Upper lobe of left lung (tissue), 6 donors: ENCODE data around the gene CRHR2. TPM values are rescaled to one million over a fixed set of nuclear protein-coding genes. Genes with fewer than 3 reads are reported as not detected.

Source experiments
- ATAC-seq, 2 donors: fragments of 200-7000 bp; cut with Tn5 transposase; one replicate each; pipeline ENCODE4 v1.9.1; 2022; ENCODE audit warnings: mild to moderate bottlenecking in 2 of 2, moderate library complexity in 2 of 2; ENCODE audit not compliant: low FRiP score in 2 of 2
- DNase-seq, 2 donors: peaks; one replicate each; pipeline ENCODE4 v3.0.0-alpha.2; 2019 to 2020
- H3K27ac ChIP-seq, 4 donors: fragments of 200-600 bp; sonication (generic); one replicate each; pipeline ENCODE4 v1.5.1; 2016 to 2019
- H3K27me3 ChIP-seq, 4 donors: fragments of 200-600 bp; sonication (generic); one replicate each; pipeline ENCODE4 v1.5.1; 2017 to 2019
- H3K36me3 ChIP-seq, 4 donors: fragments of 200-600 bp; sonication (generic); one replicate each; pipeline ENCODE4 v1.5.1; 2016 to 2019
- H3K4me1 ChIP-seq, 4 donors: fragments of 200-600 bp; sonication (generic); one replicate each; pipeline ENCODE4 v1.5.1; 2018 to 2019
- H3K4me3 ChIP-seq, 4 donors: fragments of 200-600 bp; sonication (generic); one replicate each; pipeline ENCODE4 v1.5.1; 2017 to 2019; ENCODE audit warnings: mild to moderate bottlenecking in 2 of 4, moderate library complexity in 1 of 4
- H3K9me3 ChIP-seq, 4 donors: fragments of 200-600 bp; sonication (generic); one replicate each; pipeline ENCODE4 v1.5.1; 2018 to 2019
- EP300 ChIP-seq, 4 donors: sonication (generic); formaldehyde crosslinking; IDR thresholded peaks; one replicate each; pipeline ENCODE4 v1.5.1; 2017; ENCODE audit warnings: antibody characterized with exemption in 4 of 4, control low read depth in 2 of 4
- POLR2A ChIP-seq, 4 donors: fragments of 450-650 bp; IDR thresholded peaks; one replicate each; pipeline ENCODE4 v1.5.1; 2016 to 2017; ENCODE audit warnings: antibody characterized with exemption in 4 of 4, mild to moderate bottlenecking in 2 of 4
- POLR2AphosphoS5 ChIP-seq, 2 donors: sonication (generic); formaldehyde crosslinking; IDR thresholded peaks; one replicate each; pipeline ENCODE4 v1.5.1; 2017; ENCODE audit warnings: antibody characterized with exemption in 2 of 2
- WGBS, 2 donors: methylation state at CpG; one replicate each; pipeline ENCODE4 v1.1.5; 2017 to 2018; 5-methylcytosine and 5-hydroxymethylcytosine counted together
- total RNA-seq, 6 donors: library from RNA; depleted of rRNA in 4 of 6; stranded (reverse); fragments of >200 nt in 4 of 6; gene quantifications; one replicate each; pipeline versions ENCODE4 v1.1.0 to v1.2.1, GENCODE V29; 2016 to 2021
- TF ChIP-seq, protein P1 (sequence below), 6 experiments: fragments of 450-650 bp in 4 of 6; fragments of 200-600 bp in 2 of 6; sonication (generic) in 2 of 6; IDR thresholded peaks; one replicate each; pipeline ENCODE4 v1.5.1; 2016 to 2019; ENCODE audit warnings: antibody characterized with exemption in 6 of 6
- donor health status: DM: no; HTN: no; CAD: no; lungs with moderate emphysema.
- donor health status: DM: no; HTN: yes; CAD: no; lungs with severe emphysema.

CRHR2 gene
- total RNA-seq, 6 donors from 2014 or later = 0.10 to 1.0 (median 0.44) TPM; not detected in 2

DNA sequence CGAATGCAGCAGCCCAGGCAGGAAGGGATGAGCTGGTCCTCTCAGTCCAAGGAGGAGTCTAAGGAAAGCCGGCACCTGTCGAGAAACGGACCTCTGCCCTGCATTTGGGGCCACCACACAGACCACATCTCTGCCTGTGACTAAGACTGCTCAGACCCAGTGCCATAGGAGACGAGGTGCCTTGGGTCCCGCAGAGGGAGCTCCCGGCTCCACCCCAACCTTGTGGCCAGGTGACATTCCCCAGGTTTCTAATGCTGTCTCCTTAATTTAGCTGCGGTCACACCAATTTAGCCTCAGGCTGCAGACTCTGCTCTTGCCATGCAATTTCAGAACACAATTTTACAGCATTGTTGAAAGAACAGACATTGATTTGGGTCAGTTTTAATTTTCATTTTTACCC lies 22.8 kb upstream of the CRHR2 start:
- DNase-seq (no peak), ATAC-seq (no peak)
- Histone ChIP-seq H3K36me3 (no peaks in the 10 kb centered on the region), H3K4me1 (peaks cover 0 to 9% (median 3%) of the 10 kb centered on the region in 4 donors), H3K4me3 (no peak overlapping the region), H3K27me3 (no peaks in the 10 kb centered on the region), H3K27ac (no peak overlapping the region), H3K9me3 (no peaks in the 10 kb centered on the region)
- 88 to 89% methylated on average over 3 to 8 of the region's 8 CpGs for WGBS, 2 donors
- TF ChIP-seq, protein P1, sequence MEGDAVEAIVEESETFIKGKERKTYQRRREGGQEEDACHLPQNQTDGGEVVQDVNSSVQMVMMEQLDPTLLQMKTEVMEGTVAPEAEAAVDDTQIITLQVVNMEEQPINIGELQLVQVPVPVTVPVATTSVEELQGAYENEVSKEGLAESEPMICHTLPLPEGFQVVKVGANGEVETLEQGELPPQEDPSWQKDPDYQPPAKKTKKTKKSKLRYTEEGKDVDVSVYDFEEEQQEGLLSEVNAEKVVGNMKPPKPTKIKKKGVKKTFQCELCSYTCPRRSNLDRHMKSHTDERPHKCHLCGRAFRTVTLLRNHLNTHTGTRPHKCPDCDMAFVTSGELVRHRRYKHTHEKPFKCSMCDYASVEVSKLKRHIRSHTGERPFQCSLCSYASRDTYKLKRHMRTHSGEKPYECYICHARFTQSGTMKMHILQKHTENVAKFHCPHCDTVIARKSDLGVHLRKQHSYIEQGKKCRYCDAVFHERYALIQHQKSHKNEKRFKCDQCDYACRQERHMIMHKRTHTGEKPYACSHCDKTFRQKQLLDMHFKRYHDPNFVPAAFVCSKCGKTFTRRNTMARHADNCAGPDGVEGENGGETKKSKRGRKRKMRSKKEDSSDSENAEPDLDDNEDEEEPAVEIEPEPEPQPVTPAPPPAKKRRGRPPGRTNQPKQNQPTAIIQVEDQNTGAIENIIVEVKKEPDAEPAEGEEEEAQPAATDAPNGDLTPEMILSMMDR (IDR thresholded peaks at IDR 0.05) = no peak
- TF ChIP-seq EP300 (IDR thresholded peaks at IDR 0.05) (no peak), POLR2A (IDR thresholded peaks at IDR 0.05) (no peak), POLR2AphosphoS5 (IDR thresholded peaks at IDR 0.05) (no peak)

DNA sequence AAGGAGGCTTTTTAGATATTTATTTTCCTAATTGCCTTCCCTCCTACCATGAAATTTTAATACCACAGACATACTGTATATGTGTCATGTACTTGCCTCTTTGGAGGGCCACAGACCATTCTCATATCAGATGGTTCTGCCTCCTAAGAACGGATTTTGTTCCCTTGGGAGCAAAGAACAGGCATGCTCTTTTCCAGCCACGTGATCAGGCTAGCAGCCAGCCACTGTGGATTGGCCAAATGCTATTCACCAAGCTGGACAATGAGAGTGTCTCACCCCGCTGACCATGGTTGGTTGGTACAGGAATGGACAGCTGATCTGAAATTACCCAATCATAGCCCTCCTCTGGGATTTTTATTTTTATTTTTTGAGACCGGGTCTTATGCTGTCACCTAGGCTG lies 21.5 kb upstream of the CRHR2 start:
- peaks cover 0 to 9% (median 3%) of the 10 kb centered on the region in 4 donors for H3K4me1 ChIP-seq
- no peaks in the 10 kb centered on the region for H3K36me3 ChIP-seq
- no peaks in the 10 kb centered on the region for H3K27me3 ChIP-seq
- WGBS, 2 donors = 85 to 88% methylated on average over 4 of the region's 4 CpGs
- no peak for ATAC-seq
- TF ChIP-seq POLR2AphosphoS5 (IDR thresholded peaks at IDR 0.05) (no peak), EP300 (IDR thresholded peaks at IDR 0.05) (no peak), POLR2A (IDR thresholded peaks at IDR 0.05) (no peak)
- TF ChIP-seq, protein P1 (IDR thresholded peaks at IDR 0.05) = no peak
- H3K4me3 ChIP-seq = no peak overlapping the region
- H3K27ac ChIP-seq = no peak overlapping the region
- no peaks in the 10 kb centered on the region for H3K9me3 ChIP-seq
- DNase-seq = no peak

DNA sequence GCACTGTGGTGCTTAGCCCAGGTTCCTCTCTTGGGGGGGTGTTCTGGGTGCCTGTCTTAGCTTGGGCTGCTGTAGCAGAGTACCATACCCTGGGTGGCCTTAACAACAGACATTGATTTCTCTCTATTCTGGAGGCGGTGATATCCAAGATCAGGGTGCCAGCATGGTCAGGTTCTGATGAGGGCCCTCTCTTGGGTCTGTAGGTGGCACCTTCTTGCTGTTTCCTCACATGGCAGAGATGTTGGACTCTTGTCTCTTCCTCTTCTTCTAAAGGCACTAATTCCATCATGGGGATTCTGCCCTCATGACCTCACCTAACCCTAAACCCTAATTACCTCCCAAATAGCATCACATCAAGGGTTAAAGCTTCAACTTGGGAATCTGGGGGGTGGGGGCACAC lies 19.9 kb upstream of the CRHR2 start:
- TF ChIP-seq, protein P1 (IDR thresholded peaks at IDR 0.05) = no peak
- TF ChIP-seq EP300 (IDR thresholded peaks at IDR 0.05) (no peak), POLR2AphosphoS5 (IDR thresholded peaks at IDR 0.05) (no peak), POLR2A (IDR thresholded peaks at IDR 0.05) (no peak)
- Histone ChIP-seq H3K4me3 (no peak overlapping the region), H3K9me3 (no peaks in the 10 kb centered on the region), H3K36me3 (no peaks in the 10 kb centered on the region), H3K4me1 (peaks cover 5 to 15% (median 5%) of the 10 kb centered on the region in 4 donors), H3K27me3 (no peaks in the 10 kb centered on the region), H3K27ac (no peak overlapping the region)
- DNase-seq = no peak
- WGBS, 2 donors = 71 to 78% methylated on average over 1 of the region's 1 CpG
- ATAC-seq = no peak

DNA sequence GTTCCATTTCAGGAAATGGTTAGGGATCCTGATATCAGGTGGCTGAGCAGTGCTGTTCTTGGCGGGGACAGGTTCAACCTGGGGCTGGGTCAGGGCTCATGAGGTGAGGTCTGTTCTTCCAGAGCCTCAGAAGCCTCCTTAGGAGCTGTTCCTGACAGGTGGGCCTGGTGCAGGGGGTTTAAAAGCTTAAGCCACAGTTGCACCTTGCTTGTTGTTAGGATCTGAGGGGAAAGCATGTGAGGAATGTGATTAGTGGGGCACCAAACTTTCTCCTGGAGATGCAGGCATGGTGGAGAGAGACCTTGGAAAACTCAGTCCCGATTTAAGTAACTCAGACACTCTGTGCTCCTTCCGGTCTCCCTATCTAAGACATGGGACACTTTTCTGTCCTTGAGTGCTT lies 18.7 kb upstream of the CRHR2 start:
- 85 to 88% methylated on average over 3 of the region's 3 CpGs for WGBS, 2 donors

More for the DNA sequence above, 18.7 kb upstream of the CRHR2 start:
- Histone ChIP-seq H3K9me3 (no peaks in the 10 kb centered on the region), H3K36me3 (no peaks in the 10 kb centered on the region), H3K4me1 (peaks cover 6 to 15% (median 8%) of the 10 kb centered on the region in 4 donors), H3K4me3 (no peak overlapping the region), H3K27me3 (no peaks in the 10 kb centered on the region), H3K27ac (no peak overlapping the region)
- TF ChIP-seq POLR2A (IDR thresholded peaks at IDR 0.05) = no peak
- TF ChIP-seq, protein P1 (IDR thresholded peaks at IDR 0.05) = no peak
- TF ChIP-seq EP300 (IDR thresholded peaks at IDR 0.05) = no peak
- no peak for TF ChIP-seq POLR2AphosphoS5 (IDR thresholded peaks at IDR 0.05)
- no peak for DNase-seq
- ATAC-seq = no peak
